Sigmoid colon (tissue), 7 donors: Measurements from ENCODE around the gene GRID2. TPM values are rescaled to one million over a fixed set of nuclear protein-coding genes. Genes with fewer than 3 reads are reported as not detected.

Experiments used
- DNase-seq: peaks from one replicate; pipeline ENCODE4 v3.0.0-alpha.2; 2019
- H3K27ac ChIP-seq, 4 donors: fragments of 200-600 bp; sonication (generic); one replicate each; pipeline ENCODE4 v1.5.1; 2016 to 2019; ENCODE audit warnings: mild to moderate bottlenecking in 1 of 4
- H3K27me3 ChIP-seq, 3 donors: fragments of 200-600 bp; sonication (generic); one replicate each; pipeline ENCODE4 v1.5.1; 2019; ENCODE audit warnings: mild to moderate bottlenecking in 1 of 3
- H3K36me3 ChIP-seq, 4 donors: fragments of 200-600 bp; sonication (generic); one replicate each; pipeline ENCODE4 v1.5.1; 2016 to 2019
- H3K4me1 ChIP-seq, 4 donors: fragments of 200-600 bp; sonication (generic); one replicate each; pipeline ENCODE4 v1.5.1; 2017 to 2019
- H3K4me3 ChIP-seq, 4 donors: fragments of 200-600 bp; sonication (generic); one replicate each; pipeline ENCODE4 v1.5.1; 2017 to 2019; ENCODE audit warnings: mild to moderate bottlenecking in 2 of 4, moderate library complexity in 1 of 4
- H3K9me3 ChIP-seq, 4 donors: fragments of 200-600 bp in 3 of 4; sonication (generic) in 3 of 4; one replicate each; pipeline versions ENCODE4 v1.5.1 to v1.6.1; 2013 to 2019
- EP300 ChIP-seq, 4 donors: sonication (generic); formaldehyde crosslinking; IDR thresholded peaks; one replicate each; pipeline ENCODE4 v1.6.1; 2017; ENCODE audit warnings: antibody characterized with exemption in 4 of 4
- POLR2A ChIP-seq, 2 donors: fragments of 450-650 bp; IDR thresholded peaks; one replicate each; pipeline ENCODE4 v1.6.1; 2016; ENCODE audit warnings: antibody characterized with exemption in 2 of 2, mild to moderate bottlenecking in 2 of 2, moderate library complexity in 2 of 2
- POLR2AphosphoS5 ChIP-seq, 4 donors: sonication (generic); formaldehyde crosslinking; IDR thresholded peaks; one replicate each; pipeline ENCODE4 v1.6.1; 2017; ENCODE audit warnings: antibody characterized with exemption in 4 of 4
- WGBS, 2 donors: extraction: QIAGEN DNeasy Blood & Tissue Kit; methylation state at CpG; one replicate each; pipeline ENCODE4 v1.1.7; 2013; 5-methylcytosine and 5-hydroxymethylcytosine counted together
- intact Hi-C: fragments of 100-400 bp; cut with DNase I; formaldehyde crosslinking; loops from one replicate; pipeline ENCODE4 v1.15.1; 2023
- polyA plus RNA-seq, 3 donors: library from polyadenylated mRNA; stranded (reverse); fragments of 200-250 nt; gene quantifications; one replicate each; pipeline ENCODE4 v1.2.3, GENCODE V29; 2013
- total RNA-seq, 4 donors: library from RNA; depleted of rRNA; stranded (reverse); fragments of >200 nt; gene quantifications; one replicate each; pipeline ENCODE4 v1.1.0, GENCODE V29; 2016
- TF ChIP-seq, protein P1 (sequence below), 4 experiments: fragments of 450-650 bp in 3 of 4; fragments of 200-600 bp in 1 of 4; IDR thresholded peaks; one replicate each; pipeline ENCODE4 v1.5.1; 2016 to 2019; ENCODE audit warnings: antibody characterized with exemption in 4 of 4, mild to moderate bottlenecking in 3 of 4, moderate library complexity in 2 of 4
- donor health status: healthy with polysubstance abuse.
- donor health status: Bipolar disorder and iron deficiency.
- donor health status: healthy.

The GRID2 gene
- total and polyA plus RNA-seq, 7 donors: 0.04 to 1.9 (median 0.28) TPM; not detected in 2

DNA sequence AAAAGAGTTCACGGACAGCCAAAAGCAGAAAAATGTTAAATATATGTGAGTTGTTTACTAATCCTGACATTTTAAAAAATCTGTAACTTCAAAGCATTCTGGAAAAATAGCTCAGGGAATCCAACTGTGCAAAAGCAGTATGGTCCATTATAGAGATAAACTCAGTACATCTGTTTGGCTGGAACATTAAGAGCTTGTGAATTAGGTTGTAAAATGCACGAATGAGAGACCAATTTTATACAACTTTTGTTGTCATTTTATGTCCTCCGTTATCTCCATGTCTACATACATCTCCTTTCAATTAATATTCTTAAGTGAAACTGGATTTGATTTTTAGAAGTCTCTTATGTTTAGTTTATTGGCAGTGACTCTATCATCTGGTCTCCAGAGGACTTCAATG is 1157.8 kb downstream of the GRID2 start:
- Histone ChIP-seq H3K36me3 (no peaks in the 10 kb centered on the region), H3K4me1 (no peaks in the 10 kb centered on the region), H3K9me3 (no peaks in the 10 kb centered on the region), H3K27me3 (no peaks in the 10 kb centered on the region), H3K27ac (no peak overlapping the region), H3K4me3 (no peak overlapping the region)
- intact Hi-C loops: no loop called here
- DNase-seq: no peak
- WGBS, 2 donors: 67% methylated on average over 3 of the region's 3 CpGs
- TF ChIP-seq POLR2A (IDR thresholded peaks at IDR 0.05) (no peak), POLR2AphosphoS5 (IDR thresholded peaks at IDR 0.05) (no peak), EP300 (IDR thresholded peaks at IDR 0.05) (no peak)
- TF ChIP-seq, protein P1, sequence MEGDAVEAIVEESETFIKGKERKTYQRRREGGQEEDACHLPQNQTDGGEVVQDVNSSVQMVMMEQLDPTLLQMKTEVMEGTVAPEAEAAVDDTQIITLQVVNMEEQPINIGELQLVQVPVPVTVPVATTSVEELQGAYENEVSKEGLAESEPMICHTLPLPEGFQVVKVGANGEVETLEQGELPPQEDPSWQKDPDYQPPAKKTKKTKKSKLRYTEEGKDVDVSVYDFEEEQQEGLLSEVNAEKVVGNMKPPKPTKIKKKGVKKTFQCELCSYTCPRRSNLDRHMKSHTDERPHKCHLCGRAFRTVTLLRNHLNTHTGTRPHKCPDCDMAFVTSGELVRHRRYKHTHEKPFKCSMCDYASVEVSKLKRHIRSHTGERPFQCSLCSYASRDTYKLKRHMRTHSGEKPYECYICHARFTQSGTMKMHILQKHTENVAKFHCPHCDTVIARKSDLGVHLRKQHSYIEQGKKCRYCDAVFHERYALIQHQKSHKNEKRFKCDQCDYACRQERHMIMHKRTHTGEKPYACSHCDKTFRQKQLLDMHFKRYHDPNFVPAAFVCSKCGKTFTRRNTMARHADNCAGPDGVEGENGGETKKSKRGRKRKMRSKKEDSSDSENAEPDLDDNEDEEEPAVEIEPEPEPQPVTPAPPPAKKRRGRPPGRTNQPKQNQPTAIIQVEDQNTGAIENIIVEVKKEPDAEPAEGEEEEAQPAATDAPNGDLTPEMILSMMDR (IDR thresholded peaks at IDR 0.05): no peak

DNA sequence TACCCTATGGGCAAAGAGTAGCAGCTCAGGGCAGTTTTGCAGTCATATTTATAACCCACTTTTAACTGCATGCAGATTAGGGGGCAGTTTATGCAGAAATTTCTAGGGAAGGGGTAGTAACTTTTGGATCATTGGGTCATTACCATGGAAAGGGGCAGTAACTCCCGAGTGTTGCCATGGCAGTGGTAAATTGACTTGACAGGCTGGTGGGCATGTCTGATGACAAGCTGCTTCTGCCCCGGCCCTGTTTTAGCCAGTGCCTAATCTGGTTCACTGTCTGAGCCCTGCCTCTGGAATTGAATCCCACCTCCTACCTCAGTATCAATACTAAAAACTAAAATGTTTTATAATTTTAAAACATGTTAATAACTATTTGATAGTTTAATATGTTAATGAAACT is 1162.7 kb downstream of the GRID2 start:
- Histone ChIP-seq H3K4me3 (no peak overlapping the region), H3K27me3 (no peaks in the 10 kb centered on the region), H3K36me3 (no peaks in the 10 kb centered on the region), H3K27ac (no peak overlapping the region), H3K9me3 (no peaks in the 10 kb centered on the region), H3K4me1 (no peaks in the 10 kb centered on the region)
- WGBS, 2 donors: 80 to 86% methylated on average over 2 of the region's 2 CpGs
- TF ChIP-seq, protein P1 (IDR thresholded peaks at IDR 0.05): no peak
- no peak for TF ChIP-seq POLR2A (IDR thresholded peaks at IDR 0.05)
- TF ChIP-seq EP300 (IDR thresholded peaks at IDR 0.05): no peak
- no peak for TF ChIP-seq POLR2AphosphoS5 (IDR thresholded peaks at IDR 0.05)
- DNase-seq: no peak
- intact Hi-C loops: no loop called here

DNA sequence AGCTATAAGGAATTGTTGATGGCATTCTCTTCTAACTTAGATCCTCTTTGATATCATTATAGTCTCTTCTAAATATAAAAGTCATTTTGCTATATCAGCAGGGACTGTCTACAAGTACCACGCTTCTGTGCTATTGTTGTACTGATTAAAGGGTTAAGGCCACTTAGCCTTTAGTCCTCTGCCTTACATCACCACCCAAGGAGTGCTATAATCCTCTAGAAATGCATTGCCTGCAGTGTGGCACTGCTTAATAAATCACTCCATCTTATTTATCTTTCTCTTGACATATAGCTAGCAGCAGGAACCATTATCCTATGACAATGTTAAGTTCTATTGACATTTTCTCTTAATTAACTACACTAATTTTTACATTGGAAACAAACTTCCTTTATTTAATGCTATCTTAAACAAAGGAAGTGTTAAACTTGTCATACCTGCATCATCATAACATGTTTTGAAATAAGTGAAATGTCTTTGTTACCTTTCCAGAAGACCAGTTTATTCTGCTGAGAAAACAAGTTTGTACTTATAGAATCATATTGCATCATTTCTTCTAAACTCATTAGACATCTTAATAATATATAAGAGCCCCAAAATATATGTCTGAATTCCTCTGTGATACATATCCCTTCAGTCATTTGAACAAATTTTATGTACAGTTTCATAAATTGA is 1163.9 kb downstream of the GRID2 start:
- no peaks in the 10 kb centered on the region for H3K9me3 ChIP-seq
- WGBS, 2 donors: 75 to 84% methylated on average over 1 of the region's 1 CpG
- H3K27me3 ChIP-seq: no peaks in the 10 kb centered on the region
- no peak overlapping the region for H3K27ac ChIP-seq
- TF ChIP-seq, protein P1 (IDR thresholded peaks at IDR 0.05): no peak
- TF ChIP-seq EP300 (IDR thresholded peaks at IDR 0.05): no peak
- no peak for TF ChIP-seq POLR2A (IDR thresholded peaks at IDR 0.05)
- no peak for TF ChIP-seq POLR2AphosphoS5 (IDR thresholded peaks at IDR 0.05)
- DNase-seq: no peak
- no peaks in the 10 kb centered on the region for H3K36me3 ChIP-seq
- H3K4me3 ChIP-seq: no peak overlapping the region
- intact Hi-C loops: no loop called here
- no peaks in the 10 kb centered on the region for H3K4me1 ChIP-seq

DNA sequence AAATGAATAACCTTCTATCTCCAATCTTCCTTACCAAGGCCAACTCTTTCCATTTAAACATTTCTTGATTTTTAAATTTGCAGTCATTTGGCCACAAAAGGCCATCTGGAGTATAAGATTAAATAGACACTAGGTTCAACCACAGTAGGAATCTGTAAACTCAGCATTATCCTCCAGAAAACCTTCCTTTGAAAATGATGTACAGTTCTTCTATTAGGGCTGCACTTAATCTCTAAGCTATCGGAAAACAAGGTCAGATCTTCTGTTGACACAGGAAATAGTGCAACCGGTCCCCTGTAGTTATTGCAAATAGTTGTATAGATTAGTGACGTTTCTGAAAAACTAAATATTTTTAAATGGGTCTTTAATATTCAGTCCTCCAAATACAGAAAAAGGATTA is 1165.8 kb downstream of the GRID2 start:
- intact Hi-C loops: no loop called here
- WGBS, 2 donors: 59 to 71% methylated on average over 3 of the region's 3 CpGs

More for the DNA sequence above, 1165.8 kb downstream of the GRID2 start:
- no peaks in the 10 kb centered on the region for H3K9me3 ChIP-seq
- no peak for DNase-seq
- no peaks in the 10 kb centered on the region for H3K36me3 ChIP-seq
- H3K4me3 ChIP-seq: no peak overlapping the region
- H3K27me3 ChIP-seq: no peaks in the 10 kb centered on the region
- TF ChIP-seq, protein P1 (IDR thresholded peaks at IDR 0.05): no peak
- no peak for TF ChIP-seq POLR2A (IDR thresholded peaks at IDR 0.05)
- no peak for TF ChIP-seq EP300 (IDR thresholded peaks at IDR 0.05)
- TF ChIP-seq POLR2AphosphoS5 (IDR thresholded peaks at IDR 0.05): no peak
- no peak overlapping the region for H3K27ac ChIP-seq
- no peaks in the 10 kb centered on the region for H3K4me1 ChIP-seq
